Esophagus muscularis mucosa (tissue), 4 donors: ENCODE results near the gene LSM4. TPM values are rescaled to one million over a fixed set of nuclear protein-coding genes. Genes with fewer than 3 reads are reported as not detected.

Experiments
- DNase-seq: peaks from one replicate; pipeline ENCODE4 v3.0.0-alpha.2; 2017; ENCODE audit errors: extremely low spot score
- H3K27ac ChIP-seq, 4 donors: fragments of 200-600 bp; sonication (generic); replicated peaks in 1 of 4; 1 replicate in 3 of 4; 2 replicates in 1 of 4; pipeline ENCODE4 v1.5.1; 2016 to 2019; ENCODE audit warnings: mild to moderate bottlenecking in 1 of 4
- H3K27me3 ChIP-seq, 4 donors: fragments of 200-600 bp; sonication (generic); one replicate each; pipeline versions ENCODE4 v1.5.1 to v1.6.0; 2016 to 2019
- H3K36me3 ChIP-seq, 4 donors: fragments of 200-600 bp; sonication (generic); one replicate each; pipeline ENCODE4 v1.5.1; 2016 to 2019
- H3K4me1 ChIP-seq, 4 donors: fragments of 200-600 bp; sonication (generic); one replicate each; pipeline ENCODE4 v1.5.1; 2016 to 2019
- H3K4me3 ChIP-seq, 4 donors: fragments of 200-600 bp; sonication (generic); 1 replicate in 2 of 4; 2 replicates in 2 of 4; pipeline ENCODE4 v1.5.1; 2016 to 2019; ENCODE audit warnings: mild to moderate bottlenecking in 4 of 4, moderate library complexity in 1 of 4
- H3K9me3 ChIP-seq, 4 donors: fragments of 200-600 bp; sonication (generic); 1 replicate in 3 of 4; 2 replicates in 1 of 4; pipeline ENCODE4 v1.5.1; 2016 to 2019
- EP300 ChIP-seq: sonication (generic); formaldehyde crosslinking; IDR thresholded peaks from one replicate; pipeline ENCODE4 v1.6.1; 2017; ENCODE audit warnings: antibody characterized with exemption
- POLR2A ChIP-seq: fragments of 450-650 bp; IDR thresholded peaks from one replicate; pipeline ENCODE4 v1.6.1; 2017; ENCODE audit warnings: antibody characterized with exemption, moderate library complexity, mild to moderate bottlenecking, low read depth
- POLR2AphosphoS5 ChIP-seq, 2 donors: sonication (generic); formaldehyde crosslinking; IDR thresholded peaks; one replicate each; pipeline ENCODE4 v1.6.1; 2017; ENCODE audit warnings: antibody characterized with exemption in 2 of 2
- WGBS: methylation state at CpG from one replicate; pipeline ENCODE4 v1.1.5; 2018; 5-methylcytosine and 5-hydroxymethylcytosine counted together
- intact Hi-C: fragments of 100-400 bp; cut with DNase I; formaldehyde crosslinking; loops from one replicate; pipeline ENCODE4 v1.15.1; 2023
- total RNA-seq, 4 donors: library from RNA; depleted of rRNA; stranded (reverse); fragments of >200 nt; gene quantifications; one replicate each; pipeline versions ENCODE4 v1.1.0 to v1.2.1, GENCODE V29; 2016
- TF ChIP-seq, protein P1 (sequence below), 3 experiments: fragments of 200-600 bp in 2 of 3; fragments of 450-650 bp in 1 of 3; sonication (generic) in 2 of 3; IDR thresholded peaks; one replicate each; pipeline ENCODE4 v1.5.1; 2017 to 2019; ENCODE audit warnings: antibody characterized with exemption in 3 of 3, mild to moderate bottlenecking in 2 of 3, moderate library complexity in 1 of 3

Gene LSM4
- total RNA-seq, 4 donors from 2014 or later: 86.8 to 116 (median 93.9) TPM

DNA sequence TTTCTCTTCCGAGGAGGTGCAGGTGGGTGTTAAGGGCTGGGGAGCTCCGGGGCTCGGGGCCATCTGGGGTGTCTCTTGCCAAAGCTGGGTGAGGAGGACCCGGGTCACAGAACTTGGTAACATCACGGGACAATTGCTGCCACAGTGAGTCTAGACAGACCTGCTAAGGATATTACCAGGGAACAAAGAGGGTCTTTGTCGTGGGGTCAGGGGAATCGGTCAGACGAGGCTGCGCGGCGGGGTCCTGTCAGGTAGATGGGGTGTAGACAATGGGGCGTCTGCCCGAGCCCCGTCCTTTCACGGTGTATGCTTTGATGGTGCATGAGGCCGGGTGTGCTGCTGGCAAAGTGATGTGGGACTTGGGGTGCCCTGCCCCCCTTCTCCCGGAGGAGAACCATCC lies 25.3 kb upstream of the LSM4 start:
- no peaks in the 10 kb centered on the region for H3K9me3 ChIP-seq
- no peak overlapping the region for H3K4me3 ChIP-seq
- intact Hi-C loops: loop anchor here (2.0 kb wide), 1 partner anchor 61 kb away; no protein-coding TSS in a partner anchor
- no peaks in the 10 kb centered on the region for H3K27me3 ChIP-seq
- TF ChIP-seq POLR2AphosphoS5 (IDR thresholded peaks at IDR 0.05): no peak
- no peak for TF ChIP-seq POLR2A
- TF ChIP-seq EP300: no peak
- TF ChIP-seq, protein P1, sequence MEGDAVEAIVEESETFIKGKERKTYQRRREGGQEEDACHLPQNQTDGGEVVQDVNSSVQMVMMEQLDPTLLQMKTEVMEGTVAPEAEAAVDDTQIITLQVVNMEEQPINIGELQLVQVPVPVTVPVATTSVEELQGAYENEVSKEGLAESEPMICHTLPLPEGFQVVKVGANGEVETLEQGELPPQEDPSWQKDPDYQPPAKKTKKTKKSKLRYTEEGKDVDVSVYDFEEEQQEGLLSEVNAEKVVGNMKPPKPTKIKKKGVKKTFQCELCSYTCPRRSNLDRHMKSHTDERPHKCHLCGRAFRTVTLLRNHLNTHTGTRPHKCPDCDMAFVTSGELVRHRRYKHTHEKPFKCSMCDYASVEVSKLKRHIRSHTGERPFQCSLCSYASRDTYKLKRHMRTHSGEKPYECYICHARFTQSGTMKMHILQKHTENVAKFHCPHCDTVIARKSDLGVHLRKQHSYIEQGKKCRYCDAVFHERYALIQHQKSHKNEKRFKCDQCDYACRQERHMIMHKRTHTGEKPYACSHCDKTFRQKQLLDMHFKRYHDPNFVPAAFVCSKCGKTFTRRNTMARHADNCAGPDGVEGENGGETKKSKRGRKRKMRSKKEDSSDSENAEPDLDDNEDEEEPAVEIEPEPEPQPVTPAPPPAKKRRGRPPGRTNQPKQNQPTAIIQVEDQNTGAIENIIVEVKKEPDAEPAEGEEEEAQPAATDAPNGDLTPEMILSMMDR (IDR thresholded peaks at IDR 0.05): no peak
- peaks cover 0 to 47% (median 15%) of the 10 kb centered on the region in 4 donors for H3K36me3 ChIP-seq
- H3K4me1 ChIP-seq: peaks cover 0 to 21% (median 2%) of the 10 kb centered on the region in 4 donors
- H3K27ac ChIP-seq: no peak overlapping the region
- WGBS: 86% methylated on average over 16 of the region's 17 CpGs
- DNase-seq: no peak

DNA sequence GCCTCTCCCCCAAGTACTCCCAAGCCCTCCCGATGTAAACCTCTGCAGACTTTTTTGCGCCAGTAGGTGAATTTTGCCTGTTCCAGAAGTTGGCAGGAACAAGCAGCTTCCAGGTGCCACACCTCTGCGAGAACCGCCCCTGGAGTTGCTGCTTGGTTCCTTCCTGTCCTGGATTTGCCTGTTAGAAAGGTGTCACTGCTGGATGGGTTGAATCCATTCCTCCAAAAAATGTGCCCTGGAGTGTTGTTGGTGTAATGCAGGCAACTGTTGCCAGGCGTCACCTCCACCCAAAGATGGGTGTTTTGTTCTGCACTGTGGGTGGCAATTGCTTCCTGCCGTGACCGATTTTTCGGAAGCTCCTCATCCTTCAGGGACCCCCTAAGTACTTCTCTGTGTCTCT lies 23.2 kb upstream of the LSM4 start:
- Histone ChIP-seq H3K9me3 (no peaks in the 10 kb centered on the region), H3K4me1 (peaks cover 5 to 31% (median 16%) of the 10 kb centered on the region in 4 donors), H3K27ac (no peak overlapping the region), H3K27me3 (no peaks in the 10 kb centered on the region), H3K36me3 (peaks cover 0 to 52% (median 13%) of the 10 kb centered on the region in 4 donors), H3K4me3 (no peak overlapping the region)
- TF ChIP-seq POLR2A (no peak), EP300 (no peak), POLR2AphosphoS5 (IDR thresholded peaks at IDR 0.05) (no peak)
- TF ChIP-seq, protein P1 (IDR thresholded peaks at IDR 0.05): no peak
- DNase-seq: no peak
- intact Hi-C loops: no loop called here
- WGBS: 77% methylated on average over 8 of the region's 8 CpGs

DNA sequence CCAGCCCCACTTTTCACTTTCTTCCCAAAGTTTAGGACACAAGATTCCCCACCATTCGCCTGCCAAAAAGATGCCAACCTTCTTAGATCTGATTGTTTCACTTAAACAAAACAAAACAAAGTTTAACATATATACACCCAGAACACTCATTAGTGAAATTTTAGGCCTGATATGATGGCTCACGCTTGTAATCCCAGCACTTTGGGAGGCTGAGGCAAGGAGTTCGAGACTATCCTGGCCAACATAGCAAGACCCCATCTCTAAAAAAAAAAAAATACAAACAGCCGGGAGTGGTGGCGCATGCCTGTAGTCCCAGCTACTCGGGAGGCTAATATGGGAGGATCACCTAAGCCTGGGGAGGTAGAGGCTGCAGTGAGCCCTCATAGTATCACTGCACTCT lies 22.4 kb upstream of the LSM4 start:
- WGBS: 96% methylated on average over 6 of the region's 6 CpGs
- Histone ChIP-seq H3K27ac (peak overlapping the region in 1 of 4 donors; percentile 45), H3K27me3 (no peaks in the 10 kb centered on the region), H3K4me1 (peaks cover 5 to 36% (median 21%) of the 10 kb centered on the region in 4 donors), H3K36me3 (peaks cover 0 to 52% (median 12%) of the 10 kb centered on the region in 4 donors), H3K4me3 (no peak overlapping the region), H3K9me3 (no peaks in the 10 kb centered on the region)
- DNase-seq: no peak
- intact Hi-C loops: no loop called here
- TF ChIP-seq POLR2A (no peak), EP300 (no peak), POLR2AphosphoS5 (IDR thresholded peaks at IDR 0.05) (no peak)
- TF ChIP-seq, protein P1 (IDR thresholded peaks at IDR 0.05): no peak

DNA sequence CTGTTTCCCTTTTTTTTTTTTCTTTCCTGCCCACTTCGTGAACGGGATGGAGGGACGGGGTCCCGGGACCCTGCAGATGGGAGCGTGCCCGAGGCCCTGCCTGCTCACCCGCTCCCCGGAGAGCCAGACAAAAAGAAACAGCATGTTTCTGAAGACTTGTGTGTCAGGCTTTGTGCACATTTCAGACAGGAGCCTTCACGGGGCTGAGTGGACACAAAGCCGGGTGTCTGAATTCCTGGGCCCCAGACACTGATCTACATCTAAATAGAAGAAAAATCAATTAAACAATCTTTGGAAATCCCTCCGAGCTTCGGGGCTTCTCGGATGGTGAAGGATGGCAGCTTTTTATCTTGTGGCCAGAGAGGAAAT lies 21.7 kb upstream of the LSM4 start:
- intact Hi-C loops: loop anchor here (5.0 kb wide), 1 partner anchor 72 kb away; the partner anchor contains the start of gene IQCN

More for the DNA sequence above, 21.7 kb upstream of the LSM4 start:
- WGBS: 76% methylated on average over 13 of the region's 13 CpGs
- no peaks in the 10 kb centered on the region for H3K9me3 ChIP-seq
- DNase-seq: no peak
- peaks cover 0 to 52% (median 11%) of the 10 kb centered on the region in 4 donors for H3K36me3 ChIP-seq
- peak overlapping the region in 3 of 4 donors; percentile 44 to 48 (median 45) for H3K27ac ChIP-seq
- H3K4me3 ChIP-seq: no peak overlapping the region
- peaks cover 11 to 40% (median 27%) of the 10 kb centered on the region in 4 donors for H3K4me1 ChIP-seq
- H3K27me3 ChIP-seq: no peaks in the 10 kb centered on the region
- TF ChIP-seq POLR2A (no peak), EP300 (no peak), POLR2AphosphoS5 (IDR thresholded peaks at IDR 0.05) (no peak)
- TF ChIP-seq, protein P1 (IDR thresholded peaks at IDR 0.05): no peak
